Measurements from ENCODE around the gene MVB12B.

Gene MVB12B

DNA sequence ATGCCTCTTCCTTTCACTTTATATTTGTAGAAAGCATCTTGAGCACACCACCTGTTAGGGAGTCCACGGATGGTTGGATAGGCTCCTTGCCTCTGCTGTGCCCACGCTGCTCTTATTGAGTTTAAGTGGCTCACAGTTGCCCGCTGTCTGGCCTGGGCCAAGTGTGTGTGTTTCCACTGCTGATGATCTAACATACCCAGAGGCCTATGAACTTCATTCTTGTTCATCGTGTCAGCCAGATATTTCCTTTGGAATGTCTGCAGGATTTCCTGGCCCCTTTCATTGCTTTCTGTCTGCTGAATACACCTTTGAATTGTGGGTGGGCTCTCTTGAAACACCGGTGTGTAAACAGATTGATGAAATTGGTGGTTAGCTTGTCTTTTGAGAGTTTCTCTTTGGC, 46.6 kb downstream of the MVB12B start:
- Histone ChIP-seq H3K9me3 (no peaks in the 10 kb centered on the region), H3K4me3 (no peak overlapping the region), H3K36me3 (no peaks in the 10 kb centered on the region), H3K27me3 (no peaks in the 10 kb centered on the region), H3K4me1 (peaks cover 0 to 13% (median 2%) of the 10 kb centered on the region in 4 donors), H3K27ac (no peak overlapping the region)
- DNase-seq, result no peak
- no peak for TF ChIP-seq CTCF (IDR thresholded peaks at IDR 0.05)
- intact Hi-C loops (cut with DNase I; ENCODE audit: low total_unique reads), result no loop called here

DNA sequence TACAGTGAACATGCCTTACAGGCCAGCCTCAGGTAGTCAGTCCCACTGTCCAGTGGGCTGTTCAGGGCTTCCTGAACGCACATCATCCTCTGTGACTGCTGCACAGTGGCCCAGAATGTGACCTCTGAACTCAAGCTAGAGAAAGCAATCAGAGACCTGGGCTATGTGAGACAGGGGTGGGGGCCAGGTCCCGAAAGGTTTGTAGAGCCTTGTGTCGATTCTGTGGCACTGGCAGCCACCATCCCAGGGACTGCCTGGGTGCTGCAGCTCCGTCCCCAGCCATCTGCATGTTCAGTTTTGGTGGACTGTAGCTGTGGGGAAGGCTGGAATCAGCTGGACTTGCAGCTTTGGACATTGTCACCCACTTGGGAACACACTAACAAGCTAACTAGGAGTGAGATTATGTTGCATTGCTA, 47.7 kb downstream of the MVB12B start:
- Histone ChIP-seq H3K4me1 (peaks cover 0 to 13% (median 2%) of the 10 kb centered on the region in 4 donors), H3K36me3 (no peaks in the 10 kb centered on the region), H3K4me3 (no peak overlapping the region), H3K27ac (no peak overlapping the region), H3K9me3 (no peaks in the 10 kb centered on the region), H3K27me3 (no peaks in the 10 kb centered on the region)
- TF ChIP-seq CTCF (IDR thresholded peaks at IDR 0.05), result no peak
- DNase-seq, result no peak
- intact Hi-C loops (cut with DNase I; ENCODE audit: low total_unique reads), result no loop called here

- intact Hi-C loops (cut with DNase I; ENCODE audit: low total_unique reads), result no loop called here
- Histone ChIP-seq H3K4me3 (no peak overlapping the region), H3K9me3 (no peaks in the 10 kb centered on the region), H3K27me3 (no peaks in the 10 kb centered on the region), H3K4me1 (peaks cover 0 to 13% (median 2%) of the 10 kb centered on the region in 4 donors), H3K27ac (no peak overlapping the region), H3K36me3 (no peaks in the 10 kb centered on the region)
- peak in 1 of 2 donors; percentile 66 for DNase-seq
- TF ChIP-seq CTCF (IDR thresholded peaks at IDR 0.05), result no peak
Measured at GRCh38 chr9:126375386-126375785, 48.8 kb downstream of the MVB12B start.

- no peak for DNase-seq
- H3K27me3 ChIP-seq, result no peaks in the 10 kb centered on the region
- H3K9me3 ChIP-seq, result no peaks in the 10 kb centered on the region
- intact Hi-C loops (cut with DNase I; ENCODE audit: low total_unique reads), result no loop called here
- no peaks in the 10 kb centered on the region for H3K36me3 ChIP-seq
- H3K4me1 ChIP-seq, result peaks cover 0 to 6% (median 2%) of the 10 kb centered on the region in 4 donors
- no peak overlapping the region for H3K27ac ChIP-seq
- H3K4me3 ChIP-seq, result no peak overlapping the region
- no peak for TF ChIP-seq CTCF (IDR thresholded peaks at IDR 0.05)
Measured at GRCh38 chr9:126376311-126377175, 49.9 kb downstream of the MVB12B start.

GRCh38 chr9:126377176-126377509, 50.5 kb downstream of the MVB12B start:
- no peak overlapping the region for H3K27ac ChIP-seq
- intact Hi-C loops (cut with DNase I; ENCODE audit: low total_unique reads), result no loop called here
- no peaks in the 10 kb centered on the region for H3K9me3 ChIP-seq
- no peak for DNase-seq
- no peak for TF ChIP-seq CTCF (IDR thresholded peaks at IDR 0.05)
- no peak overlapping the region for H3K4me3 ChIP-seq
- no peaks in the 10 kb centered on the region for H3K27me3 ChIP-seq
- peaks cover 0 to 6% (median 2%) of the 10 kb centered on the region in 4 donors for H3K4me1 ChIP-seq
- no peaks in the 10 kb centered on the region for H3K36me3 ChIP-seq
